Esophagus squamous epithelium (tissue), 4 donors: ENCODE data around the gene CKM.

ENCODE experiments used
- CTCF ChIP-seq, 6 experiments: fragments of 450-650 bp in 4 of 6; fragments of 200-600 bp in 2 of 6; sonication (generic) in 2 of 6; IDR thresholded peaks; one replicate each; pipeline ENCODE4 v1.5.1; 2016 to 2019; ENCODE audit warnings: antibody characterized with exemption in 6 of 6, mild to moderate bottlenecking in 4 of 6, moderate library complexity in 4 of 6
- POLR2A ChIP-seq, 4 donors: fragments of 450-650 bp; IDR thresholded peaks; one replicate each; pipeline ENCODE4 v1.6.1; 2017; ENCODE audit warnings: antibody characterized with exemption in 4 of 4, mild to moderate bottlenecking in 4 of 4, moderate library complexity in 3 of 4

- TF ChIP-seq CTCF (IDR thresholded peaks at IDR 0.05) (no peak), POLR2A (IDR thresholded peaks at IDR 0.05) (no peak)
Measured at GRCh38 chr19:45267296-45267695, 55.4 kb downstream of the CKM start.
